T-helper 1 cell treated with Interleukin-12 subunit alpha and Interleukin-12 subunit beta and Interleukin-4 antibody, amounts not matched to agents 30 μg/mL and 1 μg/mL, for 36 hours (primary cell): Measurements from ENCODE around the gene PNPLA3.

Experiments used
- H3K27ac Mint-ChIP-seq: one replicate; pipeline ENCODE4 v1.8.0; 2021; ENCODE audit warnings: mild to moderate bottlenecking, mixed read lengths
- H3K27me3 Mint-ChIP-seq: one replicate; pipeline ENCODE4 v1.8.0; 2021; ENCODE audit warnings: low read depth, mixed read lengths
- H3K36me3 Mint-ChIP-seq: one replicate; pipeline ENCODE4 v1.8.0; 2021; ENCODE audit warnings: low read depth, mixed read lengths
- H3K4me1 Mint-ChIP-seq: one replicate; pipeline ENCODE4 v1.8.0; 2021; ENCODE audit warnings: low read depth, mixed read lengths
- H3K4me3 Mint-ChIP-seq: one replicate; pipeline ENCODE4 v1.8.0; 2021; ENCODE audit warnings: mild to moderate bottlenecking, moderate library complexity, mixed read lengths
- H3K9me3 Mint-ChIP-seq: one replicate; pipeline ENCODE4 v1.8.0; 2021; ENCODE audit warnings: mixed read lengths

The PNPLA3 gene

GRCh38 chr22:43923631-43924464 is at the start of gene PNPLA3:
TSS of gene PNPLA3 (plus strand) at chr22:43923805. CDS start at chr22:43923912, 107 bp downstream.
- Mint-ChIP-seq H3K9me3 (no peaks in the 10 kb centered on the region), H3K27me3 (peaks cover 22% of the 10 kb centered on the region), H3K4me1 (peaks cover 6% of the 10 kb centered on the region)

DNA sequence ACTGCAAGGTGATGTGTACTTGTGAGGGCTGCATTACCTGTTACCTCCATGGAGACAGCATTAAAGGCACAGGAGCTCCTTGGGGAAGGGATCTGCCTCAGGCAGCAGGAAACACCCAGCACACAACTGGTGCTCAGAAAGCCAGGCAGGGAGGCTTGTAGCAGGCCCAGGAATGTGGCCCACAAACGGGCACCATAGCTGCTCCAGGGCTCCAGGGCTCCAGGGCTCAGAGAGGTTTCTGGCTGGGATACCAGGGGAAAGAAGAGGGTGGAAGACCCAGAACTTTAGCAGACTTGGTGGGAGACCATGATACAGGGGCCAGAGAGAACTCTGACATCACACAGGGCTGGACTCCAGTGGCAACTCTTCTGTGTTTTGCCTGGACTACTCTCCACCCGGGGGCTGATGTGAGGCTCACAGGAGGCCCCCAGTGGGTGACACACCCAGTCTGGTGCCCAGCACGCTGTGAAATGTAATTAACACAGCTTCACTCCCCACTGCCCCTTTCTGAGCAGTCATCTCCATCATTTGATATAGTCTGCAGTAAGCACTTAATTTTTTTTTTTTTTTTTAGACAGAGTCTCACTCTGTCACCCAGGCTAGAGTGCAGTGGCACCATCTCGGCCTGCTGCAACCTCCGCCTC is 46.6 kb upstream of the PNPLA3 start:
- H3K27me3 Mint-ChIP-seq: no peaks in the 10 kb centered on the region
- no peaks in the 10 kb centered on the region for H3K4me1 Mint-ChIP-seq
- H3K4me3 Mint-ChIP-seq: no peak overlapping the region
- no peaks in the 10 kb centered on the region for H3K9me3 Mint-ChIP-seq
- H3K27ac Mint-ChIP-seq: no peak overlapping the region
- H3K36me3 Mint-ChIP-seq: no peaks in the 10 kb centered on the region

More at GRCh38 chr22:43923631-43924464, at the start of gene PNPLA3:
- no peaks in the 10 kb centered on the region for H3K36me3 Mint-ChIP-seq
- peak within 1 kb of the TSS; percentile 88 for H3K4me3 Mint-ChIP-seq
- H3K27ac Mint-ChIP-seq: peak within 1 kb of the TSS; percentile 85

- H3K4me3 Mint-ChIP-seq: no peak overlapping the region
- no peaks in the 10 kb centered on the region for H3K9me3 Mint-ChIP-seq
- no peaks in the 10 kb centered on the region for H3K36me3 Mint-ChIP-seq
- no peaks in the 10 kb centered on the region for H3K4me1 Mint-ChIP-seq
- H3K27ac Mint-ChIP-seq: no peak overlapping the region
- no peaks in the 10 kb centered on the region for H3K27me3 Mint-ChIP-seq
These were observed 45.4 kb upstream of the PNPLA3 start for GRCh38 chr22:43878079-43878795.

DNA sequence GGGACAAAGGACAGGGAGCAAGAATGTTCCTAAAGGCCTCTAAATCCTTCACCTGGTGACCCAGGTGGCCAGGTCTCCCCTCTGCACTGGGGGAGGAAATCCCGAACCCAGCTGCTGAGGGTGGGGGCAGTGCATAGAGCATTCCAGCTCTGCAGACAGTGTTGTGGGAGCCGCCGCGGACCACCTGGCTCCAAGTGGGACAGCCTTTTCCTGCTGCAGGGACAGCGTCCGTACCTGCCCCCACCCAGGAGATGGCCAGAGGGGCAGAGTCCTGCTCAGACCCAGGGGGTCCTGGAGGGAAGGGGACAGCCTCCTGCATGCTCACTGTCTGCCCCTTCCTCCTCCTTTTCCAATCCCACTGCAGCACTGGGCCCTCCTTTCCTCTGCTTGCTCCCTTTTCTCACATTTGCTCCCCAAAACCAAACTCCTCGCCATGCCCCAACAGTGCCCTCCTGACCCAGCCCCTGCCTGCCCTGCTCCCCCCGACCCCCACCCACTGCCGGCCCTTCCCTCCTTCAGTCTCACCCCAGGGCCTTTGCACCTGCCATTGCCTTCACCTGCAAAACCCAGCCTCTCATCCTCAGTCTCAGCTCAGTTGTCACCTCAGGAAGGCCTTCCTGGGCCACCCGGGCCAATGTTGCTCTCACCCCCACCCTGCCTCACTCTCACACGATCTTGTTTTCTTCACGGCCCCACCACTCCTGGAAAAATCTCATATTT is 44.6 kb upstream of the PNPLA3 start:
- no peak overlapping the region for H3K27ac Mint-ChIP-seq
- H3K4me3 Mint-ChIP-seq: no peak overlapping the region
- no peaks in the 10 kb centered on the region for H3K36me3 Mint-ChIP-seq
- no peaks in the 10 kb centered on the region for H3K27me3 Mint-ChIP-seq
- no peaks in the 10 kb centered on the region for H3K9me3 Mint-ChIP-seq
- no peaks in the 10 kb centered on the region for H3K4me1 Mint-ChIP-seq

GRCh38 chr22:43879901-43880540 is 43.6 kb upstream of the PNPLA3 start:
- no peaks in the 10 kb centered on the region for H3K9me3 Mint-ChIP-seq
- no peak overlapping the region for H3K4me3 Mint-ChIP-seq
- H3K27me3 Mint-ChIP-seq: no peaks in the 10 kb centered on the region
- H3K36me3 Mint-ChIP-seq: no peaks in the 10 kb centered on the region
- H3K4me1 Mint-ChIP-seq: no peaks in the 10 kb centered on the region
- no peak overlapping the region for H3K27ac Mint-ChIP-seq

GRCh38 chr22:43880541-43880991 is 43.0 kb upstream of the PNPLA3 start:
- no peaks in the 10 kb centered on the region for H3K9me3 Mint-ChIP-seq
- H3K27ac Mint-ChIP-seq: no peak overlapping the region
- H3K4me3 Mint-ChIP-seq: no peak overlapping the region
- no peaks in the 10 kb centered on the region for H3K27me3 Mint-ChIP-seq
- H3K36me3 Mint-ChIP-seq: no peaks in the 10 kb centered on the region
- H3K4me1 Mint-ChIP-seq: no peaks in the 10 kb centered on the region

- Mint-ChIP-seq H3K27me3 (no peaks in the 10 kb centered on the region), H3K27ac (no peak overlapping the region), H3K9me3 (no peaks in the 10 kb centered on the region), H3K4me3 (no peak overlapping the region), H3K4me1 (no peaks in the 10 kb centered on the region), H3K36me3 (no peaks in the 10 kb centered on the region)
These were observed 42.2 kb upstream of the PNPLA3 start for GRCh38 chr22:43881091-43882061.

DNA sequence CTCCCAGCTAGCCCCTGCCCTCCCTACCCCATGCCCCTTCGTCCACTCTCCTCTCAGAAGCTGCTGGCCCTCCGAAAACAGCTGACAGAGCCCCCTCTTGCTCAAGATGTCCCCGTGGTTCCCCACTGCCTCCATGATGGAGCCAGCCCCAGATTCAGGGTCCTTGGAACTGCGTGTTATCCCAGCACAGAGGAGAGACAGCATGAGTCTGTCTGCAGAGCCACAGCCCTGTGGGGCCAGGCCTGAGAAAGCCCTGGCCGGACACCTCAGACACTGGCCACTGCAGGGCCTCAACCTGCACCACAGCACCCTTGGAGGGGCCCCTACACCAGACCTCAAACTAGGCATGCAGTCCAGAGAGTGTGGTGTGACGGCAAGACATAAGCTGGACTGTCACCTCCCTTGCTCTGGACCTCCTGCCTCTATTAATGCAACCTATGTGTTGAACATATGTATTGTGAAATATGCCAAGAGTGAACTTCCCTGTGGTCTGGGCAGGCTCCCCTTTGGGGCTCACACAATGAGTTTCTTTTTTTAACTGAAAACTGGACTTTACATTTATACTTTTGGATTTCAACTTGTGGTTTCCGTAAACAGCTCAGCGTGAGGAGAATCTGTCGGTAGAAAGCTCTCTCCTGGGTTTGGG is 41.4 kb upstream of the PNPLA3 start:
- Mint-ChIP-seq H3K27me3 (no peaks in the 10 kb centered on the region), H3K27ac (no peak overlapping the region), H3K4me3 (no peak overlapping the region), H3K9me3 (no peaks in the 10 kb centered on the region), H3K4me1 (no peaks in the 10 kb centered on the region), H3K36me3 (no peaks in the 10 kb centered on the region)

DNA sequence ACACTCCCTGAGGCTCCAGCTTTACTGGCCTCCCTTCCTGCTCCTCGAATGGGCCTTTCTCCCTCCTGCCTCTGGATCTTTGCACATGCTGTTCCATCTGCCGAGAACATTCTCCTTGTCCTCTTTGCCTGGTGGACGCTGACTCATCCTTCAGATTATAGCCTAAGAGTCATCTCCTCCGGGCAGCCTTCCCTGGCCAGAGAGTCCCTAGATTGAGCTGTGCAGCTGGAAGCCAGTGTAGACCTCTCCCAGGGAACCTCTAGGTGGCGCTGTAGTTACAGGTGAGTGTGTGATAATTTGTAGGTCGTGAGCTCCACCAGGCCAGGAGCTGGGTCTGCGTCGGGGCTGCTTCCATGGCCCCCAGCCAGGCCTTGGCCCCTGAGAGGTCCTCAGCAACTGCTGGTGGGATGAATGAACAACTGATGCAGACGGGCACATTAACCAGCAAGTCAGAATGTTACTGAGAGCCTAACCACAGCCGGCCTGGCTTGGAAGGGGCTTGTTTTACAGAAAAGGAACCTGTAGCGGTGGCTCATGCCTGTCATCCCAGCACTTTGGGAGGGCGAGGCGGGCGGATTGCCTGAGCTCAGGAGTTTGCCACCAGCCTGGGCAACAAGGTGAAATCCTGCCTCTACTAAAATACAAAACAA is 40.5 kb upstream of the PNPLA3 start:
- Mint-ChIP-seq H3K36me3 (no peaks in the 10 kb centered on the region), H3K27ac (no peak overlapping the region)

GRCh38 chr22:43883719-43884415 is 39.7 kb upstream of the PNPLA3 start:
- no peaks in the 10 kb centered on the region for H3K9me3 Mint-ChIP-seq
- no peak overlapping the region for H3K4me3 Mint-ChIP-seq
- no peaks in the 10 kb centered on the region for H3K4me1 Mint-ChIP-seq
- H3K27me3 Mint-ChIP-seq: peaks cover 6% of the 10 kb centered on the region
- H3K36me3 Mint-ChIP-seq: no peaks in the 10 kb centered on the region
- no peak overlapping the region for H3K27ac Mint-ChIP-seq

More for the DNA sequence above, 40.5 kb upstream of the PNPLA3 start:
- Mint-ChIP-seq H3K9me3 (no peaks in the 10 kb centered on the region), H3K4me1 (no peaks in the 10 kb centered on the region), H3K27me3 (peaks cover 3% of the 10 kb centered on the region), H3K4me3 (no peak overlapping the region)

DNA sequence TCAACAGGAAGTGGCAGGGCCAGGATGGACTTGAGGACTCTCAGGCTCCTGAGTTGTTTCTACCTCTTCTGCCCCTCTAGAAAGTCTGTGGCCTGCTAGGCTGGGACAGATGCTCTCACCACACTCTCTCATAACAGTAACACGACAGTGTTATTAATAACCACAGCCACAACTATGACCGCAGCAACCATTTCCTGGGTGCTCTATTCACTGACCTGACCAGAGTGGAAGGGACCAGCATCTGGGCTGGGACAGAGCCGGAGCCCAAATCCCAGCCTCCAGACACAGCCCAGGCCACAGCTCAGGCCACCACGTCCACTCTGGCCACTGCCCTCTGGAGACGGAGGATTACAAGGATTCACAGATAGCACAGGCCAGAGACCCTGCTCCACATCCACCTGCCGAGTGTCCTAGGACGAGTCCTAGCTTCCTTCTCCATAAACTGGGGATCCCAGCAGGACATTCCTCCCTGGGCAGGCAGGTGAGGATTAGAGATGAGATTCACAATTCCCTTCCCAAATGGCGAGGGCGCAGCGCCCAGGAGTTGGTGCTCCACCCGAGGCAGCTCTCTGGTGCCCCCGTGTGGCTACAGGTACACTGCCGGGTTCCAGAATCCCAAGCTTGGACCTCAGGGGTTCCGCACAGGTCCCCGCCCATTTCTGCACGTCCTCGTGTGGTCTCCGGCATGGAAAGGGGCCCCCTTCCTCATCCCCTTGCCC is 38.8 kb upstream of the PNPLA3 start:
- no peaks in the 10 kb centered on the region for H3K36me3 Mint-ChIP-seq
- H3K4me1 Mint-ChIP-seq: no peaks in the 10 kb centered on the region
- H3K27ac Mint-ChIP-seq: no peak overlapping the region
- peaks cover 12% of the 10 kb centered on the region for H3K27me3 Mint-ChIP-seq
- H3K4me3 Mint-ChIP-seq: no peak overlapping the region
- no peaks in the 10 kb centered on the region for H3K9me3 Mint-ChIP-seq
